GM18870 (cell line): Measurements from ENCODE around the gene POU2AF3.
"Not testable (repeated sequence)": the region's sequence is repeated elsewhere in the genome, so short reads cannot be mapped to it uniquely, and the experiment has no call there.

Experiments used
- ATAC-seq: cut with Tn5 transposase; IDR thresholded peaks from one replicate; pipeline ENCODE4 v1.9.1; 2021; ENCODE audit warnings: moderate library complexity; ENCODE audit not compliant: unreplicated experiment

Gene POU2AF3, protein sequence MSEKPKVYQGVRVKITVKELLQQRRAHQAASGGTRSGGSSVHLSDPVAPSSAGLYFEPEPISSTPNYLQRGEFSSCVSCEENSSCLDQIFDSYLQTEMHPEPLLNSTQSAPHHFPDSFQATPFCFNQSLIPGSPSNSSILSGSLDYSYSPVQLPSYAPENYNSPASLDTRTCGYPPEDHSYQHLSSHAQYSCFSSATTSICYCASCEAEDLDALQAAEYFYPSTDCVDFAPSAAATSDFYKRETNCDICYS

DNA sequence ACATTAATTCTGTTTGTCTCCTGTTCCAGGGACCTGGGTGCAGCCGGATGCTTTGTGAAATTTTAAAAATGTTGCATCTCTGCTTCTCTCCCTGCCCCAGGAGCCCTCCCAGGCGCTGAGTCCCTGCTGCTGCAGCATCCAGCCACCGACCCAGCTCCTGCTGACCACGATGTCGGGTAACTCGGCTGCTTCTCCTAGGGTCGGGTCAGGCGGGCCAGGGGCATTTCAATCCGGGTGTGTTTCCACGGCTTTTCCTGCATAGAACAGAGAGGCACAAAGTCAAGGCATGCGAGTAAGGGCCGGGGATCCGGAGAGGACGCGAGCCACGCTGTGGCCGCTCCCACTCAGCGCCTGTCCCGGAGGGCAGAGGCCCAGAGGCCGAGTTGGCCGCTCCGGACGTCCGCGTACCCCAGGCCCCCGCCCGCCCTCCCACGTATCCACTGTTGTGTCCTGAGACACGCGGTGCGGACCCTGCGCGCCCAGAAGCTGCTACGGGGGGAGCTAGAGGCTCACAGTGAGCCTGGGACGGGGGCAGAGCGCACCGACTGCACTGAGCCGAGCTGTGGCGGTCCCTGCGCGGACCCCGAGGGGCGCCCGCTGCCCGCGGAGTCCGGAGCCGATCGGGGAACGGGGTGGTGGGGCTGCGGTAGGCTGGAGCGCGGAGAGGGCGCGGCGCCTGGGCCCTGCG lies at the start of gene POU2AF3:
Gene POU2AF3 (plus strand): TSS at position 134 of the 688 bp plus-strand sequence. CDS start 36 bp downstream, at position 170.
- ATAC-seq, result no peak

DNA sequence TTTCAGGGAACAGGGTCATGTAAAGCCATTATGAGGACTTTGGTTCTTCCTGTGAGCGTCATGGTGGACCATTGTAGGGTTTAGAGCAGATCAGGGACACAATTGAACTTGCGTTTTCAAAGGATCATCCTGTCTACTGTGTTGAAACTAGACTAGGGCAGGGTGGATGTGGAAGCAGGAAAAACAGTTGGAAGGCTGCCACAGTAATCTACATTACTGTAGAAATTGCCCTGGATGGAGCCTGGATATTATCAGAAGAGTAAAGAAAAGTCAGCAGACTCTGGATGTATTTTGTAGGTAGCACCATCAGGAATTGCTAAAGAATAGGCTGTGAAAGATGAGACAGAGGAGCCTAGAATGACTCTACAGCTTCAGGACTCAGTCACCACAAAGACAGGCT lies 47.4 kb upstream of the POU2AF3 start:
- no peak for ATAC-seq

GRCh38 chr11:111253131-111253530 lies 45.2 kb upstream of the POU2AF3 start:
- no peak for ATAC-seq

DNA sequence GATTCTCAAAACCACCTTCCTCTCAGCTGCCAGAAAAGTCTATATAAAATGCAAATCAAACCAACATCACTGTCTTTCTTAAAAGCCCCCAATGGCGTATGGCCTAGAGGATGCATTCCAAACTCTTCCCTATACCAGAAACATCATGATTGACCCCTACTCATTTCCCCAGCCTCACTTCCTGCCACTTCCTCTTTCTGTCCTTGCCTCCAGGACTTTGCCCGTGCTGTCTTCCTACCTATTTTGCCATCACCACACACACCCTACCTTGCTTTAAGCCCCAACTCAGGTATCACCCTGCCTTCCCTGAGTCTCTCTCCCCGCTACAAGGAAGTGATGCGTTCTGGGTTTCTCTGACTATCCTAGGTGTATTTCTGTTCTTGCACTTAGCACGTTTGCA lies 44.7 kb upstream of the POU2AF3 start:
- ATAC-seq, result no peak

GRCh38 chr11:111258046-111258445 lies 40.3 kb upstream of the POU2AF3 start:
- no peak for ATAC-seq

DNA sequence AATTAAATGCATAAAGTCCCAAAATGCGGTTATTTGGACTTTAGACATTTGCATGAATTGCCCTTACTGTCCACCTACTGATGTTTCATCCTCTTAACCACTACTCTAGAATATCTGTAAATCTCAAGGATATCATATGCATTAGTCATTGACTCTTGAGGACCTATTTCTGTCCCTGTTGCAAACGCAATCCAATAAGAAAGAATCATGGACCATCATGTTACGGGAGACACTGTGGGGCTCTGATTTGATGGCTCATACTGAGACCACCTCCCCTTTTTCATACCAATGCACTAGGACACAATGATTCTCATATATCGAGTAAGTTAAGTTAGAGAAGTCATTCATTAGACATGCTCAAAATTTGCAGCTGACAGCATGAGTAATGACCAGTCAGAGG lies 38.5 kb upstream of the POU2AF3 start:
- no peak for ATAC-seq

DNA sequence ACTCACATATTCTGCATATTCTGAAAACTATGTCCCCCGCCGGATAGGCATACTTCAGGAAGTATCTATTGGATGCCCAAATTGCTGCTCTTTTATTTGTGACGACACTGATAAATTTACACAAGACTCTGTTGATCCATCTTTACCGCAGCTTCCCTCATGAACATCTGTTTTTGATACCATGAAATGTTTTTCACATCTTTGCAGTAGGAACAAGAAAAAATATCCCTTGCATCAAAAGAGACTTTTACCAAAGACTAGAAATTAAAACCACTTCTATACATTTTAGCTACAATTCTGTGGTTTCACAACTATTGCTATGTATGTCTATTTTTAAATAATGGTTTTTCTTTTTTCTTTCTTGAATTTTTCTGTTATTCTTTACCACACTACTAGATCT lies 37.5 kb upstream of the POU2AF3 start:
- ATAC-seq, result no peak

- no peak for ATAC-seq
These were observed 33.7 kb upstream of the POU2AF3 start for GRCh38 chr11:111264646-111265045.

DNA sequence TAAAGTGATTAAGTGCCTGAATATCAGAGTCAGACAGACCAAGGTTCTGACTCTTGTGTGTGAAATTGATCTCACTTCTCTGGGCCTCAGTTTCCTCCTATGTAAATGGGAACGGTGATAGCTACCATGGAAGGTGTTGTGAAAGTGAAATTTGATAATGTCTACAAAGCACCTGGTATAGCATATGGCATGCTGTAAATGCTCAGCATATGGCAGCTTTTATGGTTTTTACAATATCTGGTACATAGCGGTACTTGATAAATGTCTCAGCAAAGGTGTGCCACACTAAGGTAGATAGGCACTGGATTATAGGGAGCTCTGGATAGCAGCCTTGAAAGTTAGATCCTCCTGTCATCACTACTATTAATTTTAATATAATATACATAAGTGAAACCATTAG lies 32.9 kb upstream of the POU2AF3 start:
- ATAC-seq, result no peak

DNA sequence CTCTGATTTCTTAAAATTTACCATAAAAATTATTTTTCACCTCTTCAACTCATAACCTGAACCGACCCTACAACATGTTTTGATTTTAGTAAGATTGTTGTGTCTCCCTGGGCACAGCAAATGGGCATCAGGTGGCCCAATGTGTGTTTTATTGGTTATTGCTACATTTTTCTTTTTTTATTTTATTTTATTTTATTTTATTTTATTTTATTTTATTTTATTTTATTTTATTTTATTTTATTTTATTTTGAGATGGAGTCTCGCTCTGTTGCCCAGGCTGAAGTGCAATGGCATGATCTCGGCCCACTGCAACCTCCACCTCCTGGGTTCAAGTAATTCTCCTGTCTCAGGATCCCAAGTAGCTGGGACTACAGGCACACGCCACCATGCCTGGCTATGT lies 30.0 kb upstream of the POU2AF3 start:
- ATAC-seq, result not testable (repeated sequence)

DNA sequence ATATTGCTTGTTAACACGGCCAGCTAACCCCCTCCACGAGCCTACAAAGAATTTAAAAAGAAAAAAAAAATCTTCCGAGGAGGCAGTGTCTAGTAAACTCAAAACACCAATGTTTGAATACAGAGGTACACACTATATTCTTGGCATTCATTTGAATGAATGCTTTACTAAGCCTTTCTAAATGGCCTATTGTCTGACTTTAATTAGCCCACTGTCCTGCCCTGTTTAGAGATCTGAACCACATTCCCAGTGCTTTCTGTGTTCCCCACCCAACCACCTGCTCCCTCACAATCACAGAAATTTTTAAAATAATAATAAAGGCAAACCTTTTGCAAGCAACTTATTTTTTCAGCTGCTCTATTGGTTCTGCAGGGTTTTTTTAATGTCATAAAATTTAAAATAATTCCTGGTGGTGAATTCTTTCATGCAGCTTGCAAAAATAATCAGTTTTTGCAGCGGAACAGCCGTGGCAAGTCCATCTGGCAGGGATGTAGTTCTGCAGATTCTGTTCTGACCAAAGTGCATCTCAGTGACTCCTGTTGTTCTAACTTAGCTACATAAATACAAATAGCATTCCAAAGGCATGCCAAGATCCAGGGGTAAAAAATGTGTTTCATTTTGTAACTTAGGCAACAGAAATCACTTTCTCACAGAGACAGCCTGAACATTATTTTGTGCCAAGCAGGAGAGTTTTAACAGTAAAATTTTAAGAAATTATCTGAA lies 29.0 kb upstream of the POU2AF3 start:
- no peak for ATAC-seq

GRCh38 chr11:111272420-111272819 lies 25.9 kb upstream of the POU2AF3 start:
- no peak for ATAC-seq

GRCh38 chr11:111282562-111283075 lies 15.7 kb upstream of the POU2AF3 start:
- no peak for ATAC-seq

- no peak for ATAC-seq
These were observed 14.3 kb upstream of the POU2AF3 start for GRCh38 chr11:111283945-111284481.

DNA sequence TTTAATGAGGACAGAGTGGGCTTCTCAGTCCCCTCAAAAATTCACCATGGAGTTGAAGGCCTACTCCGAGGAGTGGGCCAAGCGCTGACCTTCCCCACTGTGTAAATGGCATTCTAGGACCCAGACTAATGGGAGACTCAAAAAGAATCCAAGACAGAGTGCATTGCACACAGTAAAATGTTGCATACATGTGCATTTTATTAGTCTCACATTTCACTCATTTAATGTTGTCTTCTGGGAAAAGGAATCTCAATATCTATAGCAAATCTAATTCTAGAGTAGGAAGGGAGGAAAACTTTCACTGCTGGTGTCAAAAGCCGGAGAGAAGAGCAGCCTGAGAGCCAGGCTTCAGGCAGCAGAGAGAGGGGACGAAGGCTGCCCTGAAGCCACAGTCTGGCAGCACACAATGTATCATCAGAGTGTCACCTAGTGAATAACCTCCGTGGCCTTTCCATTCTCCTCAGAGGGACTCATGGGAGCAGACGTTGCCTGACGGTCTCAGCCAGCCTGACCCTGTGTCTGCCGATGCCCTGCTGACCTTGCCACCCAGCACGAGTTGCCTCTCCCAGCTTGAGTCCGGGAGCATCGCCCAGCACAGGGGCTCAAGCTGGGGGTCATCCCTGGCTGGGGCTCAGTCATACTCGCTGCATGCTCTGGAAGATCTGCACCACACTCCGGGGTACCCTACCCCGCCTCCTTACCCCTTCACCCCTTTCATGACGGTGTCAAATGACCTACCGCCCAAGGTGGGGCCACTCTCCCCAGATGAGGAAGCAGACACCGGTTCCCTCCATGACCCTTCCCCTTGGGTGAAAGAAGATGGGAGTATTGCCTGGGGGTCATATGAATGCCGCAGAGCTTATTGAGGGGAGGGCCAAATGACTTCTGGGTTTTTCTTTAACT lies 12.9 kb upstream of the POU2AF3 start:
- no peak for ATAC-seq

DNA sequence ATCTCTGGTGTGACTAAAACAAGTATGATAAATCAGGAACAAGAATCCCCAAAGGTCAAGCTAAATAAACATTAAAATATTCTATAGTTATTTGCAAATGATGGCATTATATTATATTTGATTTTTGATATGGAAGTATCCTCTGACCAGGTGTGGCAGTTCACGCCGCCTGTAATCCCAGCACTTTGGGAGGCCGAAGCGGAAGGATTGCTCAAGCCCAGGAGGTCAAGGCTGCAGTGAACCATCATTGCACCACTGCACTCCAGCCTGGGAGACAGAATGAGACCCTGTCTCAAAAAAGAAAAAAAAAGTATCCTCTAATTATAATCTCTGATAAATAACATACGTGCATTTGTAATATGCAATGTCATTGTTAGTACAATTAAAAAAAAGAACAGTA lies 6.6 kb upstream of the POU2AF3 start:
- ATAC-seq, result no peak

- not testable (repeated sequence) for ATAC-seq
These were observed 5.9 kb upstream of the POU2AF3 start for GRCh38 chr11:111292408-111292807.

DNA sequence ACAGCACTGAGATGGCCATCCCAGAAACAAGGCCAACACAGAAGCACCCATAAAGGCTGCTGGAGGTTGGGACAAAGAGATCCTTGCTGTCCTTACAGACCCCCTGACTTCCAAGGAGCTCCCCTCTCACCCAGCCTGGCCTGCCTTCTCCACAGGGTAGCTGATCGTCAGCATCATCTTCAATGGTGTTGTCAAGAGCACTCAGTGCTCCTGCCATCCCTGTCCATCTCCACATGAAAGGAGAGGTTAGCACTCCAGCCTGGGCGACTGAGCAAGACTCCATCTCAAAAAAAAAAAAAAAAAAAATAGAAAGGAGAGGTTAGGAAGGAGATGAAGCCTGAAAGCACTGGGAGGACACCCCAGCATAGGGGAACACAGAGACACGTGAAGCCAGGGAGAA lies 2.1 kb upstream of the POU2AF3 start:
- no peak for ATAC-seq

GRCh38 chr11:111297696-111298095 lies 650 bp upstream of the POU2AF3 start:
- ATAC-seq, result no peak
